ENCODE measurements around the gene RGL1. TPM values are rescaled to one million over a fixed set of nuclear protein-coding genes. Genes with fewer than 3 reads are reported as not detected.
"Not testable (repeated sequence)": the region's sequence is repeated elsewhere in the genome, so short reads cannot be mapped to it uniquely, and the experiment has no call there.

RGL1 gene
- polyA plus RNA-seq (2013, experiment 1 of 2) = 5.1 TPM
- polyA plus RNA-seq (2013, experiment 2 of 2) = 7.1 TPM

- Histone ChIP-seq H3K9ac (ENCODE audit: low read depth, low read length) (peak within 1 kb of the TSS; percentile 78), H3K4me1 (ENCODE audit: insufficient read depth, low read length) (peaks cover 36% of the 10 kb centered on the region), H3K27ac (ENCODE audit: low read depth, low read length) (peak within 1 kb of the TSS; percentile 4; the same call in 1 of the 2 replicates), H3K27me3 (ENCODE audit: insufficient read depth, low read length) (peaks cover 23% of the 10 kb centered on the region), H3K9me3 (ENCODE audit: insufficient read depth, low read depth, low read length) (no peaks in the 10 kb centered on the region; the same call in 1 of the 2 replicates), H3K36me3 (ENCODE audit: insufficient read depth, low read length) (no peaks in the 10 kb centered on the region), H3K4me3 (ENCODE audit: low read length) (peak within 1 kb of the TSS; percentile 63)
- WGBS = under 1% methylated on average over 57 of the region's 58 CpGs
These were observed at the start of gene RGL1 for GRCh38 chr1:183804916-183805841. RGL1 (plus strand) TSS chr1:183805120; CDS start chr1:183805298, 178 bp downstream.

GRCh38 chr1:183756326-183756725 lies 48.6 kb upstream of the RGL1 start:
- H3K9me3 ChIP-seq (ENCODE audit: insufficient read depth, low read depth, low read length) = peaks cover 10% of the 10 kb centered on the region; the same call in 1 of the 2 replicates
- no peaks in the 10 kb centered on the region for H3K27me3 ChIP-seq (ENCODE audit: insufficient read depth, low read length)
- no peak overlapping the region for H3K9ac ChIP-seq (ENCODE audit: low read depth, low read length)
- 98% methylated on average over 2 of the region's 2 CpGs for WGBS
- no peak overlapping the region for H3K27ac ChIP-seq (ENCODE audit: low read depth, low read length)
- H3K4me1 ChIP-seq (ENCODE audit: insufficient read depth, low read length) = peaks cover 11% of the 10 kb centered on the region; the same call in 1 of the 2 replicates
- H3K4me3 ChIP-seq (ENCODE audit: low read length) = no peak overlapping the region
- H3K36me3 ChIP-seq (ENCODE audit: insufficient read depth, low read length) = no peaks in the 10 kb centered on the region

- Histone ChIP-seq H3K27ac (ENCODE audit: low read depth, low read length) (no peak overlapping the region), H3K9me3 (ENCODE audit: insufficient read depth, low read depth, low read length) (peaks cover 3% of the 10 kb centered on the region; the same call in 1 of the 2 replicates), H3K27me3 (ENCODE audit: insufficient read depth, low read length) (no peaks in the 10 kb centered on the region), H3K4me3 (ENCODE audit: low read length) (no peak overlapping the region), H3K4me1 (ENCODE audit: insufficient read depth, low read length) (peaks cover 11% of the 10 kb centered on the region; the same call in 1 of the 2 replicates), H3K36me3 (ENCODE audit: insufficient read depth, low read length) (no peaks in the 10 kb centered on the region), H3K9ac (ENCODE audit: low read depth, low read length) (no peak overlapping the region)
- 82% methylated on average over 4 of the region's 4 CpGs for WGBS
These were observed 47.9 kb upstream of the RGL1 start for GRCh38 chr1:183757061-183757460.

GRCh38 chr1:183758913-183759312 lies 46.0 kb upstream of the RGL1 start:
- Histone ChIP-seq H3K4me1 (ENCODE audit: insufficient read depth, low read length) (peaks cover 11% of the 10 kb centered on the region; the same call in 1 of the 2 replicates), H3K9ac (ENCODE audit: low read depth, low read length) (no peak overlapping the region), H3K9me3 (ENCODE audit: insufficient read depth, low read depth, low read length) (0 out of 2 replicates have a peak, but pooled peaks cover 2% of the 10 kb centered on the region), H3K36me3 (ENCODE audit: insufficient read depth, low read length) (no peaks in the 10 kb centered on the region), H3K4me3 (ENCODE audit: low read length) (no peak overlapping the region), H3K27ac (ENCODE audit: low read depth, low read length) (no peak overlapping the region), H3K27me3 (ENCODE audit: insufficient read depth, low read length) (no peaks in the 10 kb centered on the region)
- 77% methylated on average over 3 of the region's 3 CpGs for WGBS

GRCh38 chr1:183760661-183761060 lies 44.3 kb upstream of the RGL1 start:
- no peak overlapping the region for H3K4me3 ChIP-seq (ENCODE audit: low read length)
- peaks cover 11% of the 10 kb centered on the region; the same call in 1 of the 2 replicates for H3K4me1 ChIP-seq (ENCODE audit: insufficient read depth, low read length)
- H3K27ac ChIP-seq (ENCODE audit: low read depth, low read length) = no peak overlapping the region
- no peak overlapping the region for H3K9ac ChIP-seq (ENCODE audit: low read depth, low read length)
- H3K36me3 ChIP-seq (ENCODE audit: insufficient read depth, low read length) = no peaks in the 10 kb centered on the region
- peaks cover 9% of the 10 kb centered on the region; the same call in 1 of the 2 replicates for H3K9me3 ChIP-seq (ENCODE audit: insufficient read depth, low read depth, low read length)
- H3K27me3 ChIP-seq (ENCODE audit: insufficient read depth, low read length) = no peaks in the 10 kb centered on the region
- 83% methylated on average over 2 of the region's 2 CpGs for WGBS

DNA sequence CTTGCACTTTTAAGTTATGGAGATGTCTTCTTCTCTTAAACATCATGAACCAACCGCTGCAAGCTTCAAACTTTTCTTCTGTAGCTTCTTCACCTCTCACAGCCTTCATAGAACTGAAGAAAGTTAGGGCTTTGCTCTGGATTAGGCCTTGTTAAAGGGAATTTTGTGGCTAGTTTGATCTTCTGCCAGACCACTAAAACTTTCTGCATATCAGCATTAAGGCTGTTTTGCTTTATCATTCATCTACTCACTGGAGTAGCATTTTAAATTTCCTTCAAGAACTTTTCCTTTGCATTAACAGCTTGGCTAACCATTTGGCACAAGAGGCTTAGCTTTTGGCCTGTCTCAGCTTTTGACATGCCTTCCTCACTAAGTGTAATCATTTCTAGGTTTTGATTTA lies 43.0 kb upstream of the RGL1 start:
- Histone ChIP-seq H3K4me3 (ENCODE audit: low read length) (no peak overlapping the region), H3K27ac (ENCODE audit: low read depth, low read length) (no peak overlapping the region), H3K4me1 (ENCODE audit: insufficient read depth, low read length) (peaks cover 11% of the 10 kb centered on the region; the same call in 1 of the 2 replicates), H3K36me3 (ENCODE audit: insufficient read depth, low read length) (no peaks in the 10 kb centered on the region), H3K9ac (ENCODE audit: low read depth, low read length) (no peak overlapping the region), H3K9me3 (ENCODE audit: insufficient read depth, low read depth, low read length) (peaks cover 9% of the 10 kb centered on the region; the same call in 1 of the 2 replicates), H3K27me3 (ENCODE audit: insufficient read depth, low read length) (no peaks in the 10 kb centered on the region)
- WGBS = 100% methylated on average over 1 of the region's 1 CpG

DNA sequence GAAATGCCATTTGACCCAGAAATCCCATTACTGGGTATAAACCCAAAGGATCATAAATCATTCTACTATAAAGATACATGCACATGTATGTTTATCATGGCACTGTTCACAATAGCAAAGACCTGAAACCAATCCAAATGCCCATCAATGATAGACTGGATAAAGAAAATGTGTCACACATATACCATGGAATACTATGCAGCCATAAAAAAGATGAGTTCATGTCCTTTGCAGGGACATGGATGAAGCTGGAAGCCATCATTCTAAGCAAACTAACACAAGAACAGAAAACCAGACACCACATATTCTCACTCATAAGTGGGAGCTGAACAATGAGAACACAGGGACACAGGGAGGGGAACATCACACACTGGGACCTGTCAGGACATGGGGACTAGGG lies 42.1 kb upstream of the RGL1 start:
- H3K36me3 ChIP-seq (ENCODE audit: insufficient read depth, low read length); H3K27me3 ChIP-seq (ENCODE audit: insufficient read depth, low read length); H3K9ac ChIP-seq (ENCODE audit: low read depth, low read length): not testable (repeated sequence)

DNA sequence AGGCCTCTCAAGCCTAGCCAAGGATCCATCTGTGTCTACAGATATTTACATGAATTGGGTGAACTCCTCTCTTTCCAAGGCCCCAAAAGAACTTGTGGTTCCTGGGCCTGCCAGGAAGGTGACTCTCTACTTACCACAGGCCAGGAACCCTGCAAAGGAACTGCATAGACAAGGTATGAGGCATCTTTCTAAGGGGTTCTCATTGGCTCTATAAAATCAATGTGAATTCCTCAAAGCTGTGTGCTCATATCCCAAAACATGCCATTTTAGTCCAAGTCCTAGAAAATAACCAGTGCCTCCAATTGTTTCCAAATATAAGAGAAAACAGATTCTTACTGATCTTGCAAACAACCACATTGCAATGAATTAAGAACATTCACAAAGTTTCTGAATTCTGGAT lies 39.9 kb upstream of the RGL1 start:
- Histone ChIP-seq H3K4me3 (ENCODE audit: low read length) (no peak overlapping the region), H3K27ac (ENCODE audit: low read depth, low read length) (no peak overlapping the region), H3K27me3 (ENCODE audit: insufficient read depth, low read length) (no peaks in the 10 kb centered on the region), H3K9ac (ENCODE audit: low read depth, low read length) (no peak overlapping the region), H3K36me3 (ENCODE audit: insufficient read depth, low read length) (no peaks in the 10 kb centered on the region), H3K9me3 (ENCODE audit: insufficient read depth, low read depth, low read length) (peaks cover 9% of the 10 kb centered on the region; the same call in 1 of the 2 replicates), H3K4me1 (ENCODE audit: insufficient read depth, low read length) (no peaks in the 10 kb centered on the region)

More for the DNA sequence above, 42.1 kb upstream of the RGL1 start:
- not testable (repeated sequence) for H3K27ac ChIP-seq (ENCODE audit: low read depth, low read length); H3K4me3 ChIP-seq (ENCODE audit: low read length); H3K9me3 ChIP-seq (ENCODE audit: insufficient read depth, low read depth, low read length)
- H3K4me1 ChIP-seq (ENCODE audit: insufficient read depth, low read length) = peaks cover 11% of the 10 kb centered on the region; the same call in 1 of the 2 replicates

- Histone ChIP-seq H3K27me3 (ENCODE audit: insufficient read depth, low read length) (no peaks in the 10 kb centered on the region), H3K4me3 (ENCODE audit: low read length) (no peak overlapping the region), H3K36me3 (ENCODE audit: insufficient read depth, low read length) (no peaks in the 10 kb centered on the region), H3K9ac (ENCODE audit: low read depth, low read length) (no peak overlapping the region), H3K27ac (ENCODE audit: low read depth, low read length) (no peak overlapping the region), H3K4me1 (ENCODE audit: insufficient read depth, low read length) (no peaks in the 10 kb centered on the region), H3K9me3 (ENCODE audit: insufficient read depth, low read depth, low read length) (peaks cover 12% of the 10 kb centered on the region)
- 88% methylated on average over 5 of the region's 5 CpGs for WGBS
These were observed 34.7 kb upstream of the RGL1 start for GRCh38 chr1:183769956-183770815.

- Histone ChIP-seq H3K9me3 (ENCODE audit: insufficient read depth, low read depth, low read length) (peaks cover 18% of the 10 kb centered on the region), H3K4me1 (ENCODE audit: insufficient read depth, low read length) (no peaks in the 10 kb centered on the region), H3K4me3 (ENCODE audit: low read length) (no peak overlapping the region), H3K9ac (ENCODE audit: low read depth, low read length) (no peak overlapping the region), H3K27me3 (ENCODE audit: insufficient read depth, low read length) (no peaks in the 10 kb centered on the region), H3K36me3 (ENCODE audit: insufficient read depth, low read length) (no peaks in the 10 kb centered on the region), H3K27ac (ENCODE audit: low read depth, low read length) (no peak overlapping the region)
These were observed 34.1 kb upstream of the RGL1 start for GRCh38 chr1:183770816-183771128.
